Activated CD8-positive, alpha-beta memory T cell treated with anti-CD3 and anti-CD28 coated beads, Interleukin-2, amount 50 U/mL, for 48 hours (primary cell): ENCODE results near the gene FNDC4.
A peak's percentile ranks its signal among the peaks of the same experiment; 100 is the strongest.

Experiments used
- DNase-seq: peaks from one replicate; pipeline ENCODE4 v3.0.0-alpha.2; 2020

Gene FNDC4

DNA sequence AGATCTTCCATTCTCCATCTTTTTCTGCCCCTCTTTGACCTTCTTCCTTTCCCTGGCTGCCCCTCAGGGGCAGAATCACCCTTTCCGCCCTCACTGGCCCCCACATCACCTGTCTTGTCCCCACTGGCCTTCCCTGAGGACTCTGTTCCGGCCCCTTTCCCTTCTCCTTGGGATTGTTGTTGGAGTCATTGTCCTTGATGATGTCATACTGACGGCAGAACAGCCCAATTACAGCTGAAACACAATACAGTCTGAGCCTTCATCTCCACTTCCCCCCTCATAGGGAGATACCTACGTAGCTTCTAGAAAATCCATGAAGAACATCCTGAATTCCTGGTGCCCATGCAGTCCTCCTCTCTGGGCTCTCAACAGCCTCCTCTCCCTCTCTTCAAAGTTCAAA, 2.4 kb downstream of the FNDC4 start:
- no peak for DNase-seq

- DNase-seq: peak; percentile 97
These were observed 5.3 kb downstream of the FNDC4 start, which contains the start of gene IFT172 for GRCh38 chr2:27489498-27490397. IFT172 (minus strand) TSS chr2:27489743; CDS start chr2:27489653, 90 bp downstream.

DNA sequence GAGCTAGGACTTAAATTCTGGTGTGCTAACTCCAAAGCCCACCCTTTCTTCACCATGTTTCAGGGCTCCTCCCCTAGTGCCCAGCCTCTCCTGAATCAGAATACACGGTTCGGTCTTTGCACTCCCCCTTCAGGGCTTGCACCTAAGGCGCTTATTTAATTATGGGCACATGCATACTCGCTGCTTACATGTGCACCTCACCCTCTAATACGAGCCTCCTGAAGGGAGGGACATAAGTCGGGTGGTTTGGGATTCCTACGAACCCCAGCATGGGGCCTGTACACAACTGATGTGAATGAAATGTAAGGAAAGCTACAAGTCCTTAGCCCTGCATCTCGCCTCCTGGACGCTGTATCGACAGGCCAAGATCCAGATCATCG, 5.9 kb downstream of the FNDC4 start:
- no peak for DNase-seq

GRCh38 chr2:27485496-27485895, 9.5 kb downstream of the FNDC4 start:
- no peak for DNase-seq

GRCh38 chr2:27471961-27472360, 23.0 kb downstream of the FNDC4 start:
- no peak for DNase-seq

GRCh38 chr2:27464443-27464842, 30.6 kb downstream of the FNDC4 start:
- DNase-seq: no peak

- DNase-seq: no peak
These were observed 33.9 kb downstream of the FNDC4 start for GRCh38 chr2:27461118-27461517.

DNA sequence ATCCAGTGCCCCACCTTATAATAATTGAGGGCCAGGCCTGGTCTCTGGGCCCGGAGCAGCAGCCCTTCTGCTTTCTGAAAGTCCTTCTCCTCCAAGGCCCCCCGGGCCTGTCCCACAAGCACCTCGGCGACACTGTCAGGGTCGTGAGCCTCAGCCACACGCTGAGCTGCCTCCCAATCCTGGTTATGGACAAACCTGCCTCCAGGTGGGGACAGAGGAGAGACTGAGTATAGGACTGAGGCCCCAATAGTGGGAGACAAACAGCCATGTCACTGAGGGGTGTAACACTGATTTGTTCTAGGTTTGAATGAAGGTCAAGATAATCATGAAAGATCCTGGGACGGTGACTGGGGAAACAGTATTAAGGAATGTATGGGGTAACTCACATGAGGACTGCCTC, 41.0 kb downstream of the FNDC4 start:
- DNase-seq: no peak

- DNase-seq: no peak
These were observed 43.9 kb downstream of the FNDC4 start for GRCh38 chr2:27451095-27451494.

GRCh38 chr2:27448381-27448780, 46.6 kb downstream of the FNDC4 start:
- no peak for DNase-seq

DNA sequence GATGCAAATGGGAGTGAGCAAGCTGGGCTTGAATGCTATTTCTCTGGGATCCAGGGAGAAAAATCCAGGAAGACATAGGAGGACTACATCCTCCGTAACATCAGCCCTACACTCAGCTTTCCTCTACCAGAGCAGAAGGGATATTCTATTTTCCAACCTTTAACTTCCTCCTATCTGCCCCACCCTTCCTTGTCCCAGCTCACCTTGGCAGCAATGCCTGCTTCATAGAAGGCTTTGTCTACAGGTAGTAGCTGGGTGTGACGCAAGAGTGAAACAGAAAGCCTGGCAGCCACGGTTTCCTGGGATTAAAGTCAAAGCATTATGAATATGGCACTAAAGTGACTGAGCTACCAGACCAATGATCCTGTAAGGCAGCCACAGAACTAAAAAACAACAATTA, 48.9 kb downstream of the FNDC4 start:
- DNase-seq: no peak

GRCh38 chr2:27445615-27446014, 49.4 kb downstream of the FNDC4 start:
- DNase-seq: no peak

GRCh38 chr2:27445155-27445554, 49.8 kb downstream of the FNDC4 start:
- no peak for DNase-seq

GRCh38 chr2:27442920-27443282, 52.1 kb downstream of the FNDC4 start:
- no peak for DNase-seq

DNA sequence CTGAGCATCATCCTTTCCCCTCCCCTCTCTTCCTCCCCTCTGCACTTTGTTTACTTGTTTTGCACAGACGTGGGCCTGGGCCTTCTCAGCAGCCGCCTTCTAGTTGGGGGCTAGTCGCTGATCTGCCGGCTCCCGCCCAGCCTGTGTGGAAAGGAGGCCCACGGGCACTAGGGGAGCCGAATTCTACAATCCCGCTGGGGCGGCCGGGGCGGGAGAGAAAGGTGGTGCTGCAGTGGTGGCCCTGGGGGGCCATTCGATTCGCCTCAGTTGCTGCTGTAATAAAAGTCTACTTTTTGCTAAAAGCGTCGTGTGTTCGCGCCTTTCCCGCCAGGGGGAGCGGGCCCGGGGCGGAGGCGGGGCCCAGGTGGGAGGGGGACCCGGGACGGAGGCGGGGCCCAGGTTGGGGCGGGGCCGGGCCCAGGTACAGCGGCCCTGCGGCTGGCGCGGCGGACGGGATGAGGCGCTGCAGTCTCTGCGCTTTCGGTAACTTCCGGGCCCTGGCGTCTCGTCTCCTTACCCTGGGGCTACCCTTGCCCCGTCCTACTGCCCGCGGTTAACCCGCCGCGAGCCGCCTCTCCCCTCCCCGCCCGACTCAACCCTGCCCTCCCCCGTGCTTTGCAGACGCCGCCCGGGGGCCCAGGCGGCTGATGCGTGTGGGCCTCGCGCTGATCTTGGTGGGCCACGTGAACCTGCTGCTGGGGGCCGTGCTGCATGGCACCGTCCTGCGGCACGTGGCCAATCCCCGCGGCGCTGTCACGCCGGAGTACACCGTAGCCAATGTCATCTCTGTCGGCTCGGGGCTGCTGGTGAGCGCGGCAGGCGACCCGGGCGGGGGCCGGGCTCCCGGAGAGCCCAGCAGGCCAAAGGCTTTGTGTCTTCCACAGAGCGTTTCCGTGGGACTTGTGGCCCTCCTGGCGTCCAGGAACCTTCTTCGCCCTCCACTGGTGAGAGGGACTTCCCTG, 52.8 kb downstream of the FNDC4 start, which contains the start of gene KRTCAP3:
KRTCAP3 (plus strand) TSS at position 424 of the 962 bp plus-strand sequence; CDS start at position 456, 32 bp downstream.
- DNase-seq: no peak
